ENCODE data around the gene MEX3C. TPM values are rescaled to one million over a fixed set of nuclear protein-coding genes. Genes with fewer than 3 reads are reported as not detected.

The MEX3C gene
- total RNA-seq, 1 experiment from 2014 or later: 45.0 TPM

- TF ChIP-seq REST (IDR thresholded peaks at IDR 0.05; ENCODE audit: low read depth) (no peak), POLR2AphosphoS5 (IDR thresholded peaks at IDR 0.05; ENCODE audit: low read depth, low read length) (no peak), ELF1 (IDR thresholded peaks at IDR 0.05; ENCODE audit: borderline replicate concordance, low read depth) (no peak), EZH2phosphoT487 (IDR thresholded peaks at IDR 0.05; ENCODE audit: borderline replicate concordance) (no peak), SRF (IDR thresholded peaks at IDR 0.05; ENCODE audit: low read depth) (no peak), SP1 (IDR thresholded peaks at IDR 0.05; ENCODE audit: low read depth) (no peak), RAD21 (IDR thresholded peaks at IDR 0.05; ENCODE audit: low read depth) (no peak)
Measured at GRCh38 chr18:51162617-51163016, 34.9 kb downstream of the MEX3C start (continued).

DNA sequence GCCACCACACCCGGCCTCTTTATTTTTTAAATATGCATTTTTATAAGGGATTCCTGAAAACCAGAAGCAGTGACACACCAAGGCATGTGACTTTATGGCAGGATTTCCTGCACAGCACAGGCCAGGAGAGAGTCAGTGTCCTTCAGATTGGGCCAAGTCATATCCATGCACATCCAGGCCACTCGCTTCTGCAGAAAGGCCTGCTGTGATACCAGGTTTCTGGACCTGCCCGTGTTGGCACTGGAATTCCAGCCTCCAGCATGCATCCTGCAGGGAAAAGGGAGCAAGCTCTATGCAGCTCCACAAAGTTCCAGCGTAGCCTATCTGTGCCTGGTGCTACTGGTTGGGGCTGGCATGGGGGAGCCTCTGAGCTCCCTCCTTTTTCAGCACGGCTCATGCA lies 36.8 kb downstream of the MEX3C start:
- BruUV-seq (replicated peaks): no TSS peak
- CTCF ChIA-PET: no interaction called here
- POLR2A ChIA-PET: no interaction called here

More for the DNA sequence above, 36.8 kb downstream of the MEX3C start:
- TF ChIP-seq SRF (IDR thresholded peaks at IDR 0.05; ENCODE audit: low read depth) (no peak), ZFX (IDR thresholded peaks at IDR 0.05) (no peak), POLR2A (IDR thresholded peaks at IDR 0.05; ENCODE audit: borderline replicate concordance, extremely low read depth, insufficient read depth, insufficient read length) (no peak), RAD21 (IDR thresholded peaks at IDR 0.05; ENCODE audit: low read depth) (no peak), FOSL1 (IDR thresholded peaks at IDR 0.05; ENCODE audit: low read depth) (no peak), POLR2AphosphoS5 (IDR thresholded peaks at IDR 0.05; ENCODE audit: low read depth, low read length) (no peak), EZH2 (IDR thresholded peaks at IDR 0.05) (no peak), ZNF274 (IDR thresholded peaks at IDR 0.05; ENCODE audit: low read depth, low read length) (no peak), ZBTB33 (IDR thresholded peaks at IDR 0.05; ENCODE audit: extremely low read depth, insufficient replicate concordance, low read length) (no peak), SIN3A (IDR thresholded peaks at IDR 0.05; ENCODE audit: low read depth) (no peak), ATF3 (IDR thresholded peaks at IDR 0.05) (no peak), SP1 (IDR thresholded peaks at IDR 0.05; ENCODE audit: low read depth) (no peak), CEBPB (IDR thresholded peaks at IDR 0.05; ENCODE audit: low read depth) (no peak), JUND (IDR thresholded peaks at IDR 0.05) (no peak), REST (IDR thresholded peaks at IDR 0.05; ENCODE audit: low read depth) (no peak), TCF7L2 (IDR thresholded peaks at IDR 0.05; ENCODE audit: borderline replicate concordance, extremely low read depth, insufficient read depth, insufficient read length) (no peak)
- H2AFZ ChIP-seq (ENCODE audit: low read depth, low read length, poor library complexity, severe bottlenecking): no peak overlapping the region
- H3K9ac ChIP-seq (ENCODE audit: low read length): no peak overlapping the region
- no peaks in the 10 kb centered on the region for H3K79me2 ChIP-seq (ENCODE audit: insufficient read depth, low read length)
- H3K9me2 ChIP-seq (ENCODE audit: insufficient read depth): no peaks in the 10 kb centered on the region
- DNase-seq (ENCODE audit: low read depth, low spot score) (no peak), ATAC-seq (no peak)
- no peak overlapping the region for H3K4me2 ChIP-seq (ENCODE audit: low read length)
- no peaks in the 10 kb centered on the region for H3K4me1 ChIP-seq (ENCODE audit: control insufficient read depth in 1 of 2, insufficient read depth in 2 of 2, low read length in 2 of 2)
- intact Hi-C loops (cut with micrococcal nuclease): no loop called here
- no peak overlapping the region for H3K27ac ChIP-seq (ENCODE audit: low read depth, low read length)
- H3K4me3 ChIP-seq (replicated peaks in 1 of 2; ENCODE audit: low read depth in 1 of 2, low read length in 2 of 2): no peak overlapping the region
- RAD21 ChIA-PET (ENCODE audit: low non-redundant PET in 1 of 2, low total read pairs in 2 of 2, uncharacterized antibody in 2 of 2, unreplicated experiment in 2 of 2): no interaction called here
- H3K27me3 ChIP-seq (ENCODE audit: insufficient read depth, low read length): no peaks in the 10 kb centered on the region
- H3K9me3 ChIP-seq (ENCODE audit: control insufficient read depth in 1 of 2, insufficient read depth in 1 of 2, low read depth in 1 of 2, low read length in 2 of 2): no peaks in the 10 kb centered on the region
- no peaks in the 10 kb centered on the region for H4K20me1 ChIP-seq (ENCODE audit: insufficient read depth)
- no peaks in the 10 kb centered on the region for H3K36me3 ChIP-seq (ENCODE audit: control insufficient read depth in 1 of 2, insufficient read depth in 2 of 2, low read length in 2 of 2)
